C1 segment of cervical spinal cord (tissue), 14 donors: ENCODE data around the gene SP1.

Experiments
- DNase-seq, 14 donors: peaks; one replicate each; lab custom pipeline; 2025; lab: John Stamatoyannopoulos, UW

Gene SP1

GRCh38 chr12:53450936-53451335, 71.0 kb downstream of the SP1 start:
- DNase-seq, result no peak

DNA sequence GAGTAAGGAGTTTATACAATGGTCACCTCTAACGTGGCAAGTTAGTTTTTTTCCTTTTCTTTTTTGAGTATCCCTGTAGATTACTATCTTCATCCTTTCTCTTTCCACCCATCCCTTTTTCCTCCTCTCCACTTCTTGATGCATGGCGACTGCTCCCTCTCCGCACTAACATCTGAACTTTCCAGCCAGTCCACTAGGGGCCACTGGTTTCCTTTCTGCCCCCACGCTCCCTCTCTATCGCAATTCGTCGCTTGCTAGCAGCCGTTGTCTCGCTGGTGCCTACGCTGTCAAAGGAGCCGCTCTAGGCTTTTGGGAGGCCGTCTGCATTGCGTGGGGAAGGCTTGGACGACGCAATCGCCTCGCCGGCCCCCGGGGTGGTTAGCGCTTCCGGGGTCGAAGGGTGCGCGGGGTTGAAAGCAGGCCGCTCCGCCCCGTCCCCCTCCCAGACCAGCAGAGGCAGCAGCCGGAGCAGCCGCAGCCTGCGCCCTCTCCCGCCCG, 71.7 kb downstream of the SP1 start, which contains the start of gene PCBP2:
Gene PCBP2, plus strand, starts transcription at position 442 of the 498 bp plus-strand sequence. CDS start 2,699 bp downstream, outside the sequence.
- peak; percentile 83 to 99 (median 97) for DNase-seq

DNA sequence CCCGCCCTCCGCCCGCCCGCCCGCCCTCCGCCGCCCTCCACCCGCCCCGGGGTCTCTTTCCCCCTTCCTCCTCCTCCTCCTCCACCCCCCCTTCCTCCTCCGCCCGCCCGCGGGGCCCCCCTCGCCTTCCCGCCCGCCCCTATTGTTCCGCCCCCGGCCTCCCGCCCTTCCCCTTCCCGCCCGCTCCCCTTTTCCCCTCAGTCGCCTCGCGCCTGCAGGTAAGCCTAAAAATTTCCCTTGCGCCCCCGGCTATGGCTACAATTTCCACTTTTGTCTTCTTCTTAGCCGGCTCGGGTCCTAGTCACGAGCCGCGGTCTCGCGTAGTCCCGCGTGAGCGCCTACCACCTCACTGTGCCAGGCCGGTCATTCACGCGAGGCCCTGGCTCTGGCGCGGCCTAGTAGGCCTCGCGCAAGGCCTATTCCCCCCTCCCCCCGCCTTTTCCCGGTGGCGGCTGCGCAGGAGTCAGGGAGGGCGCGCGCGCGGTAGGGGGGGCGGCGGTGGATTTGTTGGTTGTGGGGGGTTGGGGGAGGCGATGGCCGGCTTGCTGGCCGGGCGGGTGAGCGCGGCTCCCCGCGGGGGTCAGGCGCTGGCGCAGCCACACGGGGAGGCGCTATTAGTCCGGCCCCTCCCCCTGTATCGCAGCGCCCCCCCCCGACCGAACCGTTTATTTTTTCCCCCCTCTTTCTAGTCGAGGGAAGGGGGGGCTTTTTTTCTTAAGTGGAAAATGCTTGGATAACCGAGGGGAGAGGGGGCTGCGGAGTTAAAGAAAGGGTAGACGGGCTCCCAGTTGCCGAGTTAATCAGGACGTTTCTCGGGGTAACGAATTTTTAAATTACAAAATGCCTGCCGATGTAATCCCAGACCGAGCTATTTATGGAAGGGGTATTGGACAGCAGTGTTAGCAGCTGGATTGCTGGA, 72.4 kb downstream of the SP1 start:
- peak; percentile 13 to 94 (median 84) for DNase-seq

GRCh38 chr12:53453953-53454640, 74.1 kb downstream of the SP1 start:
- no peak for DNase-seq

DNA sequence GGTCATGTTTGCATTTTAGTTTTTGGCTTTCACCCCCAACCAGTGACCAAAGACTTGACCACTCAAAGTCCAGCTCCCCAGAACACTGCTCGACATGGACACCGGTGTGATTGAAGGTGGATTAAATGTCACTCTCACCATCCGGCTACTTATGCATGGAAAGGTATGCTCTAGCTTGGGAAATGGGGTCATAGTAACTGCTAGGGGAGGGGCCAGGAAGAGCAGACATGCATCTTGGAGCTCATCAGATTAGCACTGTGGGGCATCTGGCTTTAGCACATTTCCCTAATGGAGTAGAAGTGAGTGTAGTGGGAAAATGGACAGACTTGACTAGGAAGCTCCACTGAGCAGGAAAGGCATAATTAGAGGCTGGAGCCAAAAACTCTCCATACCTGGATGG, 74.7 kb downstream of the SP1 start:
- peak in 1 of 14 donors; percentile 93 for DNase-seq

GRCh38 chr12:53456654-53457366, 76.8 kb downstream of the SP1 start:
- DNase-seq, result no peak

GRCh38 chr12:53459097-53459496, 79.1 kb downstream of the SP1 start:
- no peak for DNase-seq

- no peak for DNase-seq
Observed at GRCh38 chr12:53461059-53461458, 81.1 kb downstream of the SP1 start.

- DNase-seq, result no peak
Observed at GRCh38 chr12:53461591-53461990, 81.6 kb downstream of the SP1 start.

- no peak for DNase-seq
Observed at GRCh38 chr12:53462935-53463334, 83.0 kb downstream of the SP1 start.

- DNase-seq, result no peak
Observed at GRCh38 chr12:53463802-53464560, 84.0 kb downstream of the SP1 start.

- no peak for DNase-seq
Observed at GRCh38 chr12:53464685-53465418, 84.9 kb downstream of the SP1 start.

DNA sequence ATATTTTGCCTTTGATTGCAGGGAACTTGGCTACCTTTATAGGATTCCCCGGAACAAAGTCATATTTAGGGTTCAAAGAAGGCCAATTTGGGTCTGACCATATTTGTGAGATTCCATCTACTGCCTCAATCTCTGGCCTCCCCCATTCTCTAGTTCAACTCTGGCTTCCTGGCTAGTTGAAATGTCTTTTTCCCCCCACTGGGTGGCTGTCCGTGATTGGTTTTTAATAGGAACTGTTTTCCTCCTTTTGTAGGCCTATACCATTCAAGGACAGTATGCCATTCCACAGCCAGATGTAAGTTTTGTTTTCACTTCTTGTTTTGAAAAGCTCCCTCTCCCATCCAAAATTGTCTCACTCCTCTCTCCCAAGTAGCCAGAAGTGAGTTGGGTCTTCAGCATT, 85.7 kb downstream of the SP1 start:
- DNase-seq, result no peak
